Smooth muscle cell of trachea (primary cell): Measurements from ENCODE around the gene RYK. TPM values are rescaled to one million over a fixed set of nuclear protein-coding genes. Genes with fewer than 3 reads are reported as not detected.

Source experiments
- total RNA-seq: library from RNA; depleted of rRNA; stranded (reverse); fragments of >200 nt; gene quantifications from 2 replicates; pipeline ENCODE4 v1.2.1, GENCODE V29; 2014

RYK gene
- total RNA-seq: 95.1 and 98.6 TPM in 2 replicates

GRCh38 chr3:134250717-134251220 is at the start of gene RYK:
Gene RYK (minus strand): TSS chr3:134250859. CDS start chr3:134250654, 205 bp downstream.

Other genes starting within 250 kb of the RYK start
- gene SLCO2A1, start 220.9 kb downstream of the RYK start, total RNA-seq: not detected in 2 replicates
- 42.2 and 77.1 TPM in 2 replicates for gene AMOTL2, start 123.6 kb upstream of the RYK start, total RNA-seq
- 115 and 119 TPM in 2 replicates for gene ANAPC13, start 235.1 kb upstream of the RYK start, total RNA-seq
- gene CEP63, start 235.2 kb upstream of the RYK start, total RNA-seq: 15.4 and 19.2 TPM in 2 replicates